Esophagus squamous epithelium (tissue), 5 donors: ENCODE results near the gene FIS1. TPM values are rescaled to one million over a fixed set of nuclear protein-coding genes. Genes with fewer than 3 reads are reported as not detected.

Experiments used
- DNase-seq: peaks from one replicate; lab custom pipeline; 2025; lab: John Stamatoyannopoulos, UW
- H3K27ac ChIP-seq, 4 donors: fragments of 200-600 bp; sonication (generic); one replicate each; pipeline ENCODE4 v1.5.1; 2016 to 2019; ENCODE audit warnings: mild to moderate bottlenecking in 1 of 4
- H3K27me3 ChIP-seq, 4 donors: fragments of 200-600 bp; sonication (generic); 1 replicate in 3 of 4; 2 replicates in 1 of 4; pipeline versions ENCODE4 v1.5.1 to v1.6.0; 2017 to 2021; ENCODE audit warnings: antibody characterized with exemption in 1 of 4
- H3K36me3 ChIP-seq, 3 donors: fragments of 200-600 bp; sonication (generic); one replicate each; pipeline ENCODE4 v1.5.1; 2016 to 2019
- H3K4me1 ChIP-seq, 3 donors: fragments of 200-600 bp; sonication (generic); one replicate each; pipeline ENCODE4 v1.5.1; 2017 to 2019
- H3K4me3 ChIP-seq, 4 donors: fragments of 200-600 bp; sonication (generic); 1 replicate in 3 of 4; 2 replicates in 1 of 4; pipeline ENCODE4 v1.5.1; 2016 to 2019; ENCODE audit warnings: mild to moderate bottlenecking in 2 of 4, moderate library complexity in 1 of 4
- H3K9me3 ChIP-seq, 3 donors: fragments of 200-600 bp; sonication (generic); one replicate each; pipeline ENCODE4 v1.5.1; 2016 to 2019
- POLR2A ChIP-seq, 4 donors: fragments of 450-650 bp; IDR thresholded peaks; one replicate each; pipeline ENCODE4 v1.6.1; 2017; ENCODE audit warnings: antibody characterized with exemption in 4 of 4, mild to moderate bottlenecking in 4 of 4, moderate library complexity in 3 of 4
- WGBS, 2 donors: methylation state at CpG; one replicate each; pipeline ENCODE4 v1.1.5; 2018; 5-methylcytosine and 5-hydroxymethylcytosine counted together
- intact Hi-C: fragments of 100-400 bp; cut with DNase I; formaldehyde crosslinking; loops from one replicate; pipeline ENCODE4 v1.15.0; 2022
- total RNA-seq, 4 donors: library from RNA; depleted of rRNA; stranded (reverse); fragments of >200 nt; gene quantifications; one replicate each; pipeline ENCODE4 v1.1.0, GENCODE V29; 2016
- TF ChIP-seq, protein P1 (sequence below), 6 experiments: fragments of 450-650 bp in 4 of 6; fragments of 200-600 bp in 2 of 6; sonication (generic) in 2 of 6; IDR thresholded peaks; one replicate each; pipeline ENCODE4 v1.5.1; 2016 to 2019; ENCODE audit warnings: antibody characterized with exemption in 6 of 6, mild to moderate bottlenecking in 4 of 6, moderate library complexity in 4 of 6
- donor health status: DM: yes; HTN: yes; CAD: no.

Gene FIS1
- total RNA-seq, 4 donors from 2014 or later = 127 to 233 (median 145) TPM

- WGBS, 2 donors = 97% methylated on average over 6 of the region's 8 CpGs; no CpG with 5 or more reads in 1 of the 2 donors
- TF ChIP-seq, protein P1, sequence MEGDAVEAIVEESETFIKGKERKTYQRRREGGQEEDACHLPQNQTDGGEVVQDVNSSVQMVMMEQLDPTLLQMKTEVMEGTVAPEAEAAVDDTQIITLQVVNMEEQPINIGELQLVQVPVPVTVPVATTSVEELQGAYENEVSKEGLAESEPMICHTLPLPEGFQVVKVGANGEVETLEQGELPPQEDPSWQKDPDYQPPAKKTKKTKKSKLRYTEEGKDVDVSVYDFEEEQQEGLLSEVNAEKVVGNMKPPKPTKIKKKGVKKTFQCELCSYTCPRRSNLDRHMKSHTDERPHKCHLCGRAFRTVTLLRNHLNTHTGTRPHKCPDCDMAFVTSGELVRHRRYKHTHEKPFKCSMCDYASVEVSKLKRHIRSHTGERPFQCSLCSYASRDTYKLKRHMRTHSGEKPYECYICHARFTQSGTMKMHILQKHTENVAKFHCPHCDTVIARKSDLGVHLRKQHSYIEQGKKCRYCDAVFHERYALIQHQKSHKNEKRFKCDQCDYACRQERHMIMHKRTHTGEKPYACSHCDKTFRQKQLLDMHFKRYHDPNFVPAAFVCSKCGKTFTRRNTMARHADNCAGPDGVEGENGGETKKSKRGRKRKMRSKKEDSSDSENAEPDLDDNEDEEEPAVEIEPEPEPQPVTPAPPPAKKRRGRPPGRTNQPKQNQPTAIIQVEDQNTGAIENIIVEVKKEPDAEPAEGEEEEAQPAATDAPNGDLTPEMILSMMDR (IDR thresholded peaks at IDR 0.05) = no peak
- no peak for TF ChIP-seq POLR2A (IDR thresholded peaks at IDR 0.05)
- H3K9me3 ChIP-seq = no peaks in the 10 kb centered on the region
- H3K36me3 ChIP-seq = peaks cover 0 to 85% (median 9%) of the 10 kb centered on the region in 3 donors
- H3K4me3 ChIP-seq = no peak overlapping the region
- H3K27me3 ChIP-seq = no peaks in the 10 kb centered on the region
- H3K4me1 ChIP-seq = peaks cover 8 to 19% (median 11%) of the 10 kb centered on the region in 3 donors
- no peak overlapping the region for H3K27ac ChIP-seq
- intact Hi-C loops = no loop called here
- DNase-seq = no peak
Observed at GRCh38 chr7:101212014-101212413, 32.9 kb downstream of the FIS1 start.

GRCh38 chr7:101211501-101211900 is 33.4 kb downstream of the FIS1 start:
- H3K27ac ChIP-seq = no peak overlapping the region
- no peaks in the 10 kb centered on the region for H3K9me3 ChIP-seq
- WGBS, 2 donors = 96% methylated on average over 5 of the region's 24 CpGs; no CpG with 5 or more reads in 1 of the 2 donors
- peaks cover 0 to 89% (median 9%) of the 10 kb centered on the region in 3 donors for H3K36me3 ChIP-seq
- no peak overlapping the region for H3K4me3 ChIP-seq
- H3K4me1 ChIP-seq = peaks cover 6 to 14% (median 8%) of the 10 kb centered on the region in 3 donors
- no peaks in the 10 kb centered on the region for H3K27me3 ChIP-seq
- DNase-seq = no peak
- TF ChIP-seq, protein P1 (IDR thresholded peaks at IDR 0.05) = no peak
- TF ChIP-seq POLR2A (IDR thresholded peaks at IDR 0.05) = no peak
- intact Hi-C loops = no loop called here

- 95% methylated on average over 4 of the region's 19 CpGs; no CpG with 5 or more reads in 1 of the 2 donors for WGBS, 2 donors
- intact Hi-C loops = no loop called here
- no peak for DNase-seq
- no peak overlapping the region for H3K4me3 ChIP-seq
- H3K9me3 ChIP-seq = no peaks in the 10 kb centered on the region
- no peak overlapping the region for H3K27ac ChIP-seq
- H3K4me1 ChIP-seq = peaks cover 0 to under 1% (median 0%) of the 10 kb centered on the region in 3 donors
- peaks cover 0 to 87% (median 9%) of the 10 kb centered on the region in 3 donors for H3K36me3 ChIP-seq
- TF ChIP-seq, protein P1 (IDR thresholded peaks at IDR 0.05) = no peak
- no peak for TF ChIP-seq POLR2A (IDR thresholded peaks at IDR 0.05)
- no peaks in the 10 kb centered on the region for H3K27me3 ChIP-seq
Observed at GRCh38 chr7:101210143-101210542, 34.7 kb downstream of the FIS1 start.

DNA sequence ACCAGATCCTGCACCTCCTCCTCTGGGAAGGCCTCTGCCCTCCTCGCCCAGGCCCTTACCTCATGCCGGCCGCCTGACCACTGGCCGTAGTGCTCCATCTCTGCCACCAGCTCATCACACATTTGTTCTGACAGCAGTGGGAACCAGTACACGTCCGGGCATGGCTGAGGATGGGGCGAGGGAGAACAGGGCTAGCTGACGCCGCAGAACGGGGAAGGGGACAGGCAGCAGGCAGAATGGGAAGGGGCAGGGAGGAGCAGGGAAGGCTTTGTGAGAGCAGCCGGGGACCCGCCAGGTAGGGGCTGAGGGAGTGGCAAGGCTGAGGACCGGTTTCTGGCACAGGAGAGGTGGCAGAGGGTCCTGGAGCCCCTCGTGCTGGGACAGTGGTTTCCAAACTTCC is 36.1 kb downstream of the FIS1 start:
- intact Hi-C loops = no loop called here
- Histone ChIP-seq H3K4me1 (no peaks in the 10 kb centered on the region), H3K27ac (no peak overlapping the region), H3K27me3 (peaks cover 0 to 9% (median 0%) of the 10 kb centered on the region in 4 donors), H3K4me3 (no peak overlapping the region), H3K36me3 (peaks cover 0 to 75% (median 9%) of the 10 kb centered on the region in 3 donors), H3K9me3 (no peaks in the 10 kb centered on the region)
- TF ChIP-seq, protein P1 (IDR thresholded peaks at IDR 0.05) = no peak
- TF ChIP-seq POLR2A (IDR thresholded peaks at IDR 0.05) = no peak
- DNase-seq = no peak
- 87% methylated on average over 8 to 9 of the region's 14 CpGs for WGBS, 2 donors

- TF ChIP-seq POLR2A (IDR thresholded peaks at IDR 0.05) = no peak
- TF ChIP-seq, protein P1 (IDR thresholded peaks at IDR 0.05) = no peak
- DNase-seq = no peak
- Histone ChIP-seq H3K9me3 (no peaks in the 10 kb centered on the region), H3K36me3 (peaks cover 0 to 62% (median 9%) of the 10 kb centered on the region in 3 donors), H3K27me3 (peaks cover 0 to 22% (median 3%) of the 10 kb centered on the region in 4 donors), H3K4me1 (no peaks in the 10 kb centered on the region), H3K27ac (no peak overlapping the region), H3K4me3 (no peak overlapping the region)
- intact Hi-C loops = no loop called here
- WGBS, 2 donors = 89 to 90% methylated on average over 9 to 16 of the region's 17 CpGs
Observed at GRCh38 chr7:101207459-101207858, 37.4 kb downstream of the FIS1 start.
